GM18520 (cell line): ENCODE results near the gene TMEM18.

ENCODE experiments used
- ATAC-seq: cut with Tn5 transposase; IDR thresholded peaks from one replicate; pipeline ENCODE4 v1.9.1; 2021; ENCODE audit not compliant: unreplicated experiment

The TMEM18 gene

GRCh38 chr2:636641-637405, 40.4 kb downstream of the TMEM18 start:
- no peak for ATAC-seq

- no peak for ATAC-seq
These were observed 41.3 kb downstream of the TMEM18 start for GRCh38 chr2:635687-636621.

GRCh38 chr2:634636-635388, 42.4 kb downstream of the TMEM18 start:
- ATAC-seq, result no peak

GRCh38 chr2:634041-634440, 43.2 kb downstream of the TMEM18 start:
- ATAC-seq, result no peak

- ATAC-seq, result no peak
These were observed 43.8 kb downstream of the TMEM18 start for GRCh38 chr2:633371-633770.

- ATAC-seq, result no peak
These were observed 44.7 kb downstream of the TMEM18 start for GRCh38 chr2:632471-632870.

GRCh38 chr2:631741-632140, 45.5 kb downstream of the TMEM18 start:
- no peak for ATAC-seq

- ATAC-seq, result no peak
These were observed 46.5 kb downstream of the TMEM18 start for GRCh38 chr2:630451-631320.

GRCh38 chr2:629961-630360, 47.2 kb downstream of the TMEM18 start:
- ATAC-seq, result no peak

GRCh38 chr2:628651-629050, 48.6 kb downstream of the TMEM18 start:
- ATAC-seq, result no peak

GRCh38 chr2:627926-628560, 49.2 kb downstream of the TMEM18 start:
- ATAC-seq, result no peak

- ATAC-seq, result no peak
These were observed 49.9 kb downstream of the TMEM18 start for GRCh38 chr2:627340-627709.

GRCh38 chr2:626491-627339, 50.5 kb downstream of the TMEM18 start:
- no peak for ATAC-seq

- ATAC-seq, result no peak
These were observed 51.5 kb downstream of the TMEM18 start for GRCh38 chr2:625415-626333.

GRCh38 chr2:624551-625347, 52.5 kb downstream of the TMEM18 start:
- no peak for ATAC-seq

- no peak for ATAC-seq
These were observed 53.1 kb downstream of the TMEM18 start for GRCh38 chr2:624096-624495.
